GM19452 (cell line): ENCODE results near the gene MME.

ENCODE experiments used
- ATAC-seq: cut with Tn5 transposase; IDR thresholded peaks from one replicate; pipeline ENCODE4 v1.9.1; 2021; ENCODE audit not compliant: unreplicated experiment

MME gene

GRCh38 chr3:155229086-155229485, 149.0 kb downstream of the MME start:
- ATAC-seq, result no peak

- no peak for ATAC-seq
These were observed 150.3 kb downstream of the MME start for GRCh38 chr3:155230382-155230781.

GRCh38 chr3:155231792-155232191, 151.7 kb downstream of the MME start:
- ATAC-seq, result no peak

DNA sequence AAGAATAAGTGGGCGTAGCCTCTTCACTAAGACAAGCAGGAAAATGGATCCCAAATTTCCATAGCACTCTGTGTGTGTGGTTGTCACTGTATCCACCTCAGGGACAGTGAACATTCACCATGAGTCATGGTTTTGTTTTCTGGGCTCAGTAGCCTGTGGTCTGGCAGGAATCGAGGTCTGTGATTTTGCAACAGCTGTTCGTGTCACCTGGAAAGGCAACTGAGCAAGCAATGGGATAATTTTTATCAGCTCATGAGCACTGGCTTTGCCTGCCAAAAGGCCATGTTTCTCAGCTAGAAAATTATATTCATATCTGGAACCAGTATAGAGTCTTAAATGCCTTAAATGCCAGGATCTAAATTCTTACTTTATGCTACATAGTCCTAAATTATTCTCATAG, 152.5 kb downstream of the MME start:
- no peak for ATAC-seq

- ATAC-seq, result no peak
These were observed 153.1 kb downstream of the MME start for GRCh38 chr3:155233213-155233612.
